GM18861 (cell line): Measurements from ENCODE around the gene PPP6R3.

Experiments
- ATAC-seq: cut with Tn5 transposase; IDR thresholded peaks from one replicate; pipeline ENCODE4 v1.9.1; 2021; ENCODE audit not compliant: unreplicated experiment

The PPP6R3 gene

DNA sequence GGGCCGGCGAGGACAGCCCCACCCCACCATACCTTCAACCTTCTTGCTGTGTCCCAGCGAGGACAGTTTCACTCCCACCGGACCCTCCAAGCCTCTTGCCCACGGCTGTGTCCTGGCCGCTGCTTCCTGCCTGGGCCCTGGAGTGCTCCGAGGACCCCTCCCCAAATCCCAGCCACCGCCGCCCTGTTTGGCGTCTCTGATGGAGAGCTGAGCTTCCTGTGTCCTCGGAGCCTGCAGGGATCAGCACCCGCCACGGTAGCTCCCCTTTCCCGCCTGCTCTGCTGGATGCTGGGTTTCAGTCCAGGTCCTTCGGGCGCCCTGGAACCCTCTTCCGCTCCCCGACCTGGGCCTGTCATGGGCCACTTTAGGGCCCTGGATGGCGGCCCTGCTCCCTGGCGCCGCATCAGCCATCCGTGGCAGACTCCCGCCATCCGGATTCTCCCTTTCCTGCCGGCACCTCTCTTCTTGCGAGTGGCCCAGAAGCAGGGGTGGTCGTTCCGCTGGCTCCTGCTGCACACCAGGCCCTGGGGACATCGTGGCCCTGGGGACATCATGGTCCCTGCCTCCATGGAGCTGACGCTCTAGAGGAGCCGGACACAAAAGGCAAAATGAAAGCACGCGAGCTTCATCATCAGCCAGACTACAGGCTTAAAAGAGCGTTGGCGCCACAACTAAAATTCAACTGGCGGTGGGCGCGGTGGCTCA lies 189.5 kb downstream of the PPP6R3 start:
- ATAC-seq: no peak

DNA sequence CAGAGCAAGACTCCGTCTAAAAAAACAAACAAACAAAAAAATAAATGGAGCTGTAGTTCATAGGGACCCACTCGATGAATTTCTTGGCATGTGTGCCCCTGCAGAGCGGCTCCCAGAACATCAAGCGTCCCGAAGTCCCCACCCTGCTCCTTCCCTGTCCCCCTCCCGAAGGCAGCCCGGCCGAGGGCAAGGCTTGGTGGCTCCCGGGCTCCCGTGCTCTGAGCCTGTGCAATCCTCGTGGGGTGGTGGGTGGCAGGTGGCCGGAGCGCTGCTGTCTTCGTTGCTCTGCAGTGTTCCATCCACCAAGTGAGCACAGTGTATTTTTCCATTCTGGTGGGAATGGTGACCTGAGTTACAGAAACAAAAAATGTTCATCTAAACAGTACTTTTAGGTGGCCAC lies 190.2 kb downstream of the PPP6R3 start:
- ATAC-seq: no peak

DNA sequence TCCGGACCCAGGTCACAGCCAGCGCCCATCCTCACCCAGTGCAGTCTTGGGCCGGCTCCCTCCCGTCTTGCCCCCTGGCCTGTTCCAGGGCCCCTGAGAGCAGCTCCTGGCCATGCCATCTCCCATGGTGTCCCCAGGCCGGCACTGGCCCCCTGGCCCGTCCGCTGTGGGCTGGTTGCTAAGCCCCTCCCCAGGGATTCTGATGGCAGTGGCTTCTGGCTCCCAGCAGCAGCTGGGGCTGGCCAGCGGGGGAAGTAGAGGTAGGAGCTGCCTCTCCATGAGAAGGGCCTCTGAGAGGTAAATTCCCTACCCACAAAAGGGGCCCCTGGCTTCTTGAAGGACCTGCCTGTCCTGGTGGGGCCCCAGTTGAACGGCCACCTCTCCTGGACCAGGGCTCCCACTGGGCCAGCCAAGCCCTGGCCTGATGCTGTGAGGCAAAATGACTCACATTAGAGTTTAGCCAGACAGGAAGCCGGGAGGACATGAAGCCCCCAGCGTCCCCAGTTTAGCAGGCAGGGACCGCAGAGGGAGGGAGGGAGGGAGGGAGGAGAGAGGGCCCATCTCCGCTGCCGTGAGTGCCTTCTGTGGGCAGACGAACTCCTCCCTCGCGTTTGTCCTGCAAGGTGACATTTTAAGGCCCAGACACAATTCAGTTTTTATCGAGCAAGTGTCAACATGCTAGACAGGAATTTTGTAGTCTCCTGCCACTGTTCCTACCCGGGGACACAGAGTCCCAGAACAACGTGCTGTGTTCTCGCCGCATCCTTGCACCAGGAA lies 190.8 kb downstream of the PPP6R3 start:
- ATAC-seq: no peak

DNA sequence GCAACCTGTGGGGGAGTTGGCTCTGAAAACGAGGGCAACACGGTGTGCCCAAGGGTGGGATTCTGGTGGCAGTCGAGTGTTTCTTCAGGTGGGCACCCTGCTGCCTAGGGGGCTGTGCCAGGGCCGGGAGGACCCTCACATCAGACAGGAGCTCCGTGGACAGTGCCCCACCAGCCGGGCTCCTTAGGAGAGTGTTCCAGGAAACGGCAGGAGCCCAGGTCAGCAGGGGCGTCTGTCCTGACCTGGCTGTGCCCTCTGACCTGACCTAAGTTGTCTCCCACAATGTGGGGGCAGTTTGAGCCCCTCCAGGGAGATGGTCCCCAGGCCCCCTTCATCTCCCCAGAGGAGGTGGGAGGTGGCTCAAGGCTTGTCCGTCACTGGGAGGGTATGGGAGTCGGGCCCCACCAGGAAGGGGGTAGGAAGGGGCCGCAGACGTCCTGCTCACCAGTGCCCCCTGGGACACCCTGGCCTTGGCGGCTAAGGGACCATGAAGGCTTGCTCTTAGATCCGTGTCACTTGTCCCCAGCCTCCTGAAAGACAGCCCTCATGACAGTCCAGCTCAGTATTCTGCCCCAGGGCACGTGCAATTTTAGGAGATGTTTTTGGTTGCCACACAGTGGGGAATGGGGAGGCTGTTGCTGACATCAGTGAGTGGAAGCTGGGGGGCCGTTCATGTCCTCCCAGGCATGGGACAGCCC lies 191.6 kb downstream of the PPP6R3 start:
- ATAC-seq: no peak

DNA sequence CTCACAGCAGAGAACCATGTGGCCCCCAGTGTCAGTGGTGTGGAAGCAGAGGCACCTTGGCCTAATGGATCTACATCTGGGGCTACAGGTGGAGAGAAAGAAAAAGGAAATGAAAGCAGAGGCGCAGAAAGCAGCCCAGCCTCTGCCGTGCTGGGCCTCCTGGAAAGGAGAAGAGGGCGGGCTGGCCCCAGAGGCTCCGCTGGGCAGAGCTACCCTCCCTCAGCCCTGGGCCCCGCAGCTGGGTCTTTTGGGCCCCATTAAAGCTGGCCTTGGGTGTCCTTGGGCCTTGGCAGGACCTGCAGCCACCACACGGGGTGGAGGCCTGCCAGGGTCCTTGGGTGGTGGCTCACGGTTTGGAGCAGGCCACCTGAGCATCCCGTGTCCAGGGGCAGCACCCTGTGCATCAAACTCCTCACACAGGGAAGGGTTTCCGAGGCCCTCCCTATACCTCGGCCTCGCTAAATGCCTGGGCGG lies 192.2 kb downstream of the PPP6R3 start:
- ATAC-seq: no peak

DNA sequence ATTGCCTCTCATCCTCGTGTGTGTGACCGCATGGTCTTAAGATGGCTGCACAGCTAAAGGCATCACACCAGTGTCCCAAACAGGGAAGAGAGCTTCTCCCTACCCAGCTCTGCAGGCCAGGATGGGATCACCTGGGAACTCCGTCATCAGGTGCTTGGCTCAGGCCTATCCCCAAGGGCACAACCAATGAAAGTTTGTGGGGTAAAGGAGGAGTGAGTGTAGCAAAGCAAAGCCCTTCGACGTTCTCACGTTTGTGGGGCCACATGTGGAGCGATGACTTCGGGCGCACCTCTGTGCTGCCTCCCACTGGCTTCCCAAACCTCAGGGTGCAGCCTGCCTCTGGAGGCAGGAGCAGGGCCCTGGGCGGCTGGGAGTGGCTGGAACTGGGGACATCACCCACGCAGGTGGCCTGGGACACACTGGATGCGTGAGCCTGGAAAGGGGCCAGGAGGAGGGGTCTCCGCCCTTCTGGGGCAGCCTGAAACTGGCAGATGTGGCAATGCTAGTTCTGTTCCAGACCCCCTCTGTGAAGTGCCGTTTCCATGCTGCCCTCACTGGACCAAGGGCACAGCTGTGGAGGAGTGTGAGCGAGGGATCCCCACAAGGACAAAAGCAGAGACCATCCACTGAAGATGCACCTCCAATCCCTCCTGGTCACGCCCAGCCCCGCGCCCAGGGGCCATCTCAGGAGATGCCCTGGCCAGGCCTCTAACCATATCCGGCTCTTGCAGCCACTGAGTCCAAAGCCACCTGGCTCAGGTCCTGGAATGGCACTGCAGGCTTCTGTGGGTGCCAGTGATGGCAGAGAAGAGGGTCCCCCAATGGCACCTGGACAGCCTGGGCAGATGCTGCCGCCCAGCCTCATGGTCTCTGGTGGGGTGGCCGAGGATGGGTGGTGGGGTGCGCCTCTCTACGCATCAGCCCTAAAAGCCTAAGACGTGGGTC lies 193.2 kb downstream of the PPP6R3 start:
- no peak for ATAC-seq

DNA sequence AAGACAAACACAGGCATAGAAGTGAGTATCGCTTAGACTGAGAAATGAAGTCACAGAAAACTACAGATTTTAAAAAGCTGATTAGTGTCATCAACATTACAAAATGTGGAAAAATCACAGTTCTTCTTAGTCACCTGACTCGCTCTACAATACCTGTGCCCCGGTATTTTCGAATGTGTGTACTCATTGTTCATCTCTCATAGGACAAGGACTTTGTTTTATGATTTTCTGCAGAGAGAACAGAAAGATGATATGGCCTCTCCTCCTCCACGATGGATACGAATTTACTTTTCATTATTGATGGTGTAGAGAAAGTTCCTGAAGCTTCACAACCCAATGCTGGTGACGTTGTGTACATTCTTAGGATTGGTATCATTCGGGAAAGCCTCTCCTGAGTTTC lies 194.4 kb downstream of the PPP6R3 start:
- no peak for ATAC-seq

DNA sequence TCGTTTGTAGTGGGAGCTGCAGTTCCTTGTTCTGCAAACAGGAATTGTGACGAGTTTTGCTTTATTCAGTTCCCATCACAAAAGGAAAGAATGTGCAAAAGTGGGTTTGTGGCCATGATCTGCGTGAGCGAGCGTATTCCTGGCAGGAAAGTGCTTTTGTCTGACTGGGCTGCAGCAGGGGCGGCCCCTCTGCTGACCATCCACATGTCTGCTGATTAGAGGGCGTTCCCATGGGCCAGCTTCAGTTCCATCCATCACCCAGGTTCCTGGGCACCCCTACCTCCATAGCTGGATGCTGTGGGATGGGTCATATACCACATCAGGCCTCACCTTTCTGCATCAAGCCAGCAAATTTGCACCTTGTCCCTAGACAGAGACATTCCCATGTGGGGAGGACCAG lies 194.9 kb downstream of the PPP6R3 start:
- no peak for ATAC-seq

DNA sequence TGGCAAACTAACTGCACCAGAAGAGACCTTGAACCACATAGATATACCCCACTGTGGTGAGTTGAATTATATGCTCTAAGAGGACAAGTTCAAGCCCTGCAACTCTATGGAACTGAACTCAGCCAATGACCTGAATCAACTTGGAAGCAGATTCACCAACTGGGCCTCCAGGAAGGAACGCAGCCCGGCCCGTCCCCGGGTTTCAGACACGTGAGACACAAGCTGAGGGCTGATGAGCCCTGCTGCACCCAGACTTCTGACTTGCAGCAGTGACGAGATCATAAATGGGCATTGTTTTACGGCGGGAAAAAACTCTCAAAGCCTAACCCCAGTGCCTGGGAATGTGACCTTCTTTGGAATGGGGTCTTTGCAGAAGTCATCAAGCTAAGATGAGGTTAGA lies 195.3 kb downstream of the PPP6R3 start:
- no peak for ATAC-seq

DNA sequence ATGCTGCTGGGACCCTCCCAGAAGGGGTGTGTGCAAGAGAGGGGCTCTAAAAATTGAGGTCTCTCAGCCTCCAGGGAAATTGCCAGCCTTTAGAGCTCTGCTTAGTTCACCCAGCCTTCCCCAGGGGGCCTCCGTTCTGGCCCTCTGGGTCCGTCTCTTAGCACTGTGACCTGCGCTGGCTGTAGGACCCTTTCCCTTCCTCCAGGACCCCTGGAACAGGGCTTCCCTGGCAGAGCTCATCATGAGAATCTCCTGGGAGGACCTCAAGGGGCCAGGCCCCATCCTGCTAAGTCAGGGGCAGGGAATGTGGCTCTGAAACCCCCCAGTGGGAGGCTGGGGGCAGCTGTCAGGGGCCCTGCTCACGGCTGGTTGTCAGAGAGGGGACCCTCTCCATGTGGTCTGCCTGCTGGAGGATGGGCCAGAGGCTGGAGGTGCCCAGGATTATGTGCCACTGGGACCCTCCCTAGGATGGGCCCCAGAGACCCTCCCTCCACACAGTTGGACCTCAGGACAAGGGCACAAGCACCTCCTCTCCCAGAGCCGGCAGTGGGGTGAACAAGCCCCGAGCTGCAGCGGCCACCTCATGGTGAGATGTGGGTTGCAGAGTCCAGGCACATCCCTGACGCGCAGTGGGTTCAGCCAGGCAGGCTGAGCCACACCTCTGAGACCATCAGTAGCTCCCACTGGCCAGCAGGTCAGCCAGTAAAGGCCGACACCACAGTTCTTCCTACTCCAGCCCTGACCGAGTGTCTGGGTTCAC lies 196.6 kb downstream of the PPP6R3 start:
- ATAC-seq: no peak

DNA sequence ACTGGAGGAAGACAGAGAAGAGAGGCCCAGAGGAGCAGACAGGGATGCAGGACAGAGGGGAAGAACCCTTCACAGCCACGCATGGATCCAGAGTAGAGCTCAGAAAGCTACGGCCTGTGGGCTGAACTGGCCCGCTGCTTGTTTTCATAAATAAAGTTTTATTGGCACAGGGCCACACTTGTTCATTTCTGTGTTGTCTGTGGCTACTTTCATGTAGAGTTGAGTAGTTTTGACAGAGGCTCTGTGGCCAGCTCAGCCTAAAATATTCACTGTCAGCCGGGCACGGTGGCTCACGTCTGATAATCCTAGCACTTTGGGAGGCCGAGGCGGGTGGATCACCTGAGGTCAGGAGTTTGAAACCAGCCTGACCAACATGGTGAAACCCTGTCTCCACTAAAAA lies 197.5 kb downstream of the PPP6R3 start:
- ATAC-seq: no peak

DNA sequence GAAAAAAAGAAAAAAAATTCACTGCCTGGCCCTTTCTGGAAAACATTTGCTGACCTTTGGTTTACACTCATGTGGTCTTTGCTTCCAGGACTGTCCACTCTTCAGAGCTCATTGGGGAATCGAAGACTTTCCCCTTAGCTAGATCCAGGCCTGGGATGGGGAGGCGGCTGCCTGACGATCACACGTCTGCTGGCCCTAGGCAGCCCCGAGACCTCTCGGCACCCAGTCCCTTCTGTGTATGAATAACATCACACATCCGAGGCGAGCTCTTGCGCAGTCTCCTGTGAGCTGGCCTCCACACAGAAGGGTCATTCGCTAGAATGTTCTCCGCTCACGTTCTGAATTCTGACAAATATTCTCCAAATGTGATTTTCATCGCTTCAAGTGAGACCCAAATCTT lies 198.1 kb downstream of the PPP6R3 start:
- no peak for ATAC-seq

DNA sequence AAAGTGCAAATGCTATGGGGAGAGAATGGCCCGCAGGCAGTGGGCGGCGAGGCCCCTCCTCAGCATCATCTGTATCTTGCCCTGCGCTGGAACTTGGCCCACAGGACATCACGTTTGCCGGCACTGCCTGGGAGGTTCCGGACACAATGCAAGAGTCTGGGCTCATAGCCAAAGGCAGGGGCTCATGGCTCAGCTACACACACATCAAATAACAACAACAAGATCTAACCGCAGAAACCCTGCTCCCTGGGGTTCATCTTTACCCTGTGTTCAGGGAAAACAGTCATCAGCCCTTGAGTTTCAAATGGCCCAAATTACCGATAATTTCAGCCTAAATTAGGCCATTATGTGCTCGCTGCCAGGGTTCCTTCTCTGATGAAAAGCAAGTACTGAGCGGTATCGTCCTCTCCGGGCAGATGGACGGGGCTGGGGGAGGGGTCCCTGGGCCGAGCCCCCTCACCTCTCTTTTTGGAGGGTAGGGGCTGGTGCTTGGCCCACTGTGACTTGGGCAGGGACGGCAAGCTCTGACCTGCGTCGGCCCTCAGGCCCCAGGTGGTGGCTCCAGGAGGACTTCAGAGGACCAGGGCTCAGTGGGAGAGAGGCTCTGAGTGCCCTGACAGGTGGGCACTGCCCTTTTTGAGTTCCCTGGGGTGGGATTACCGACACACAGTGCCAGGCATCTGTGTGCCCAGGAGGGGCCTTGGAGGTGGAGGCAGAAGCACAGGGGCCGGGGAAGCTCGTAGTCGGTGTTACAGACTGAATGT lies 198.8 kb downstream of the PPP6R3 start:
- ATAC-seq: no peak

DNA sequence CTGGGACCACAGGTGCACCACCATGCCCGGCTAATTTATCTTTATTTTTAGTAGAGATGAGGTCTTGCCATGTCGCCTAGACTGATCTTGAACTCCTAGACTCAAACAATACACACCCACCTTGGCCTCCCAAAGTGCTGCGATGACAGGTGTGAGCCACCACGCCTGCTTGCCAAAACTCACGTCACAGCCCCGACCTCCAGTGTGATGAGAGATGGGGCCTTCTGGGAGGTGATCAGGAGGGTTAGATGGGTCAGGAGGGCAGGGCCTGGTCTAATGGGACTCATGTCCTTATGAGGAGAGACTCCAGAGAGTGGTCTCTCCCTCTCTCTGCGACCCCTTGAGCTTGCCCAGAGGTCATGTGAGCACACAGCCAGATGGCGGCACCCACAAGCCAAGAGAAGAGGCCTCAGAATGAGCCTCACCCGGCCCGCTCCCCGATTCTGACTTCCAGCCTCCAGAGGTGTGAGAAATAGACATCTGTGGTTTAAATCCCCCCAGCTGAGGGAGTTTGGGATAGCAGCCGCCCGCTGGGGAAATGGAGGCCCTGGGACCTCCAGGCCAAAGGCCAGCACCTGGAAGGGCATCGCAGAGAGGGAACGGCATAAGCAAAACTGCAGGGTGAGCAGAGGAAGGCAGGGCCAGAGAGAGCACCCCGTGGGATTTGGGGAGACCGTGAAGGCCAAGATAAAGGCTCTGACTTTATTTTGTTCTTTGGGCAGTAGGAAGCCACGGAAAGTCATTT lies 199.7 kb downstream of the PPP6R3 start:
- no peak for ATAC-seq

DNA sequence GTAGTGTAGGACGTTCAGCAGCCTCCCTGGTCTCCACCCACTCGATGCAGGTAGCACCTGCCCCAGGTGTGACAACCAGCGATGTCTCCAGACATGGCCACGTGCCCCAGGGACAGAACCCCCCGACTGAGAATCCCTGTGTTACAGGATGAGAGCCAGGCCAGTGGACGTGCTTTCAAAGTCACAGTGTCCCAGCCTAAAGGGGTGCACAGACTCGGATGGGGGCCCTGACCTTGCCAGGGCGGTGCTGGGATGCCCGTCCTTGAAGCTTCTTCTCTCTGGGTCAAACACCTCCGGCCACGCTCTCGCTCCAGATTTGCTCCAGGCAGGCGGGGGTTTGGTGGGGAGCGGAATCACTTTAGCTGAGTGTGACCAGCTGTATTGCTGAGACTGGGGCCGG lies 200.5 kb downstream of the PPP6R3 start:
- ATAC-seq: no peak

DNA sequence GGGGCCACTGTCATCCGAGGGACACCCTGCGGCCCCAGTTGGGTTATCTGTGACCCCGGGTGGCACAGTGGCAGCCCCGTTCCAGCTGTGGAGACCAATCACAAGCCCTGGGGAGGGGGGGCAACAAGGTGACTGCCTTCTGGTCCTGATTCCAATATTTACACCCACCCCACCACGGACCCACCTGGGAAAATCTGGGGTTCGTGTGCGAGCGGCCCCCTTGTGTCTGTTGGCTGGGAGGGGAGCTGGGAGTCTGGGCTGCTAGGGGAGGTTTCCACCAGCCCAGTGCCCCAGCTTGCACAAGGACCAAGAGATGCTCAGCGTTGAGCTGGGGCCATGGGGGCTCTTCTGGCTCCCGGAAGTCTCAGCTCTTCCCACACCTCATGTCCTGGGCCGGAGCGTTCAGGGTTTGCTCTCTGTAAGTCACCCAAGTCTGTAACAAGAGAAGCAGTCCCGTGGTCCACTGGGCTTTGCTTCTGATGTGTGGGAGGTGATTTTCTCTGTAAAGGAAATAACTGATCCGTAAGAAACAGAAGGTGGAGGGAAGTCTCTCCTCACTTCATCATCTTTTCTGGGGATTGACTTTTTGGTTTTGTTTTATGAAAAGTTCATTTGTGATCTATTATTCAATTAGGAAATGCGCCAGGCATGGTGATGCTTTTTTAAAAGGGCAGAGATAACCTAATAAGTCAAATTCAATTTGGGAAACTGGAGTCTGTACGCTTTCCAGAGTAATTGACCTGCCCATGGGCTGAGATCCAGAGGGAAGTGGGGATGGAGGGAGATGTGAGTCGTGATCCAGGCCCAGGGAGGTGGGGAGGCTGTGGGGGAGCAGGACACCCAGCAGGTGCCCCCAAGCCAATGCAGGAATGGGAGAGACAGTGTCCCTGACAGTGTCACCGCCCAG lies 201.4 kb downstream of the PPP6R3 start:
- no peak for ATAC-seq

DNA sequence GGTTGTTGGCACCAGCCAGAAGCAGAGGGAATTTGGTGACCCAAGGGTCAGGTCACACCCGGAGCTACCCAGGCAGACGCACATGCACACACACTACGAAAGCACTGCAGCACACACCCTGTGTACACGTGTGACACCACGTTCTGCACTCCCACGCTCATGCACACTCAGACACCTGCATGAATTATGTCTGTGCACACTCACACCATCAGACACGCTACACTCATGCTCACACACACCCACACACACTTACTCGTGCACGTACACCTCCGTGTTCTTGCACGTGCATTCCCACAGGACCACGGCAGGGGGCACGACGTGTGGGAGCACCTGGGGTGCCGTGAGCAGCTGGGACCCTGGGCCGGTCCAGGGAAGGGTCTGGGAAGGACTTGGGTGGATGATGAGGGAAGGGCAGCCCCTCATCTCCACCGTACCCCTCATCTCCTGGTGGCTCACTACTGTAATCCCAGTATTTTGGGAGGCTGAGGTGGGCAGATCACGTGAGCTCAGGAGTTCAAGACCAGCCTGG lies 203.0 kb downstream of the PPP6R3 start:
- no peak for ATAC-seq
